ENCODE data around the gene KDM7A.

The KDM7A gene

GRCh38 chr7:140050100-140050499 is 126.7 kb downstream of the KDM7A start:
- no peak for DNase-seq

GRCh38 chr7:140049339-140050024 is 127.3 kb downstream of the KDM7A start:
- no peak for DNase-seq

GRCh38 chr7:140048989-140049338 is 127.8 kb downstream of the KDM7A start:
- DNase-seq = no peak

- DNase-seq = no peak
Measured at GRCh38 chr7:140048138-140048537, 128.6 kb downstream of the KDM7A start.

- DNase-seq = no peak
Measured at GRCh38 chr7:140047197-140047596, 129.6 kb downstream of the KDM7A start.

- no peak for DNase-seq
Measured at GRCh38 chr7:140045697-140046096, 131.1 kb downstream of the KDM7A start.

- DNase-seq = no peak
Measured at GRCh38 chr7:140044251-140044650, 132.5 kb downstream of the KDM7A start.

GRCh38 chr7:140042386-140042670 is 134.5 kb downstream of the KDM7A start:
- no peak for DNase-seq

- no peak for DNase-seq
Measured at GRCh38 chr7:140041659-140042385, 135.0 kb downstream of the KDM7A start.

GRCh38 chr7:140039896-140040295 is 136.9 kb downstream of the KDM7A start:
- no peak for DNase-seq

- DNase-seq = no peak
Measured at GRCh38 chr7:140039066-140039465, 137.7 kb downstream of the KDM7A start.

GRCh38 chr7:140036224-140036962 is 140.4 kb downstream of the KDM7A start:
- no peak for DNase-seq

GRCh38 chr7:140035400-140036223 is 141.2 kb downstream of the KDM7A start:
- no peak for DNase-seq

Data from bone marrow (tissue), 2 donors.